T47D (cell line): ENCODE measurements around the gene ZDHHC16.
A peak's percentile ranks its signal among the peaks of the same experiment; 100 is the strongest.
"Not testable (repeated sequence)": the region's sequence is repeated elsewhere in the genome, so short reads cannot be mapped to it uniquely, and the experiment has no call there.

Experiments used
- DNase-seq, 2 experiments: peaks; one replicate each; pipeline versions ENCODE4 v3.0.0 to v3.0.0-alpha.2; 2011 to 2012; ENCODE audit warnings: low read depth in 1 of 2, low spot score in 1 of 2
- JUND ChIP-seq: IDR thresholded peaks from 2 replicates; pipeline ENCODE4 v1.6.1; 2012; ENCODE audit warnings: low read depth
- in situ Hi-C: cut with HindIII; loops from 2 replicates; pipeline ENCODE4 v1.10.0; 2016; ENCODE audit warnings: low sequenced_read_pairs, low pct_unique_long_range_greater_than_20kb

The ZDHHC16 gene

DNA sequence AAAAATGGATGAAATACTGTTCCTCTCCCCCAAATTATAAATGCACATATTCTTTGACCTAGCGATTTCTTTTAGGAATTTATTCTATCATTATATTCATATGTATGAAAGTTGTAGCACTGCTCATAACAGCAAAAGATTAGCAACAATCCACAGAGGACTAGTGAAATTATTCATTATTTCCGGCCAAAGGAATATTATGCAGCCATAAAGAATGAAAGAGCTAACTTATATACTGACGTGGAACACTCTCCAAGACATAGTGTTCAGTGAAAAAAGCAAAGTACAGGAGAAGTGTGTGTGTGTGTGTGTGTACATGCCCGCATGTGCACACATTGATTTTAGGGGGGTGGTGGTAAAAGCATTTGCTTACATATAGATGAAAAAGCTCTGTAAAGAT is 28.9 kb downstream of the ZDHHC16 start:
- no peak for DNase-seq
- no peak for TF ChIP-seq JUND
- in situ Hi-C loops = no loop called here

DNA sequence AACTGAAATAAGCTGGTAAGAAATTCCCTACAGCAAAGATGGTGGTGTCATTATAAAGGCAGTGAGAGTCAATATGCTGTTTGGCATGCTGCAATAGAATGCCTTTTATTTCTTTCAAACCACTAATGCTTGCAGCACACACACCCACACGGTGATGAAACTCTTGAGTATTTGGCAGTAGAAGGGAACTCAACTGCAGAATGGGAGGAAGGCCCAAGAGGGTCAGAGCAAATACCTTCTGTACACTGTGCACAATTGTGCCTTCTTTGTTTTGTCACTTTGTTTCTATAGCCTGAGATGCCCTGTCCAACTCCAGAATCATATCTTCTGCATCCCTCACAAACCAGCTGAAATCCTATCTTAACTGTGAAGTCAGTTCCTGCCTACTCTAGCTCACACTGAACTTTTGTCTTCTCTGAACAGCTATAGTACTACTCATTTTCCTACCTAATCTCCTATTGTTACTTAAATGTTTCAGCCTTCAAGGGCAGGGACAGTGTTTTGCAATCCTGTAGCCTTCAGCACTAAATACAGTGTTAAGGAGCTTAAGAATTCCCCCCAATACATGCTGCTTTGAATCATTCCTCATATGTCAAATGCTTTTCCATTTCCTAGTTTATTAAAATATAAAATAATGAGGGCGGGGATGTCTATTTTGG is 30.1 kb downstream of the ZDHHC16 start:
- in situ Hi-C loops = no loop called here

DNA sequence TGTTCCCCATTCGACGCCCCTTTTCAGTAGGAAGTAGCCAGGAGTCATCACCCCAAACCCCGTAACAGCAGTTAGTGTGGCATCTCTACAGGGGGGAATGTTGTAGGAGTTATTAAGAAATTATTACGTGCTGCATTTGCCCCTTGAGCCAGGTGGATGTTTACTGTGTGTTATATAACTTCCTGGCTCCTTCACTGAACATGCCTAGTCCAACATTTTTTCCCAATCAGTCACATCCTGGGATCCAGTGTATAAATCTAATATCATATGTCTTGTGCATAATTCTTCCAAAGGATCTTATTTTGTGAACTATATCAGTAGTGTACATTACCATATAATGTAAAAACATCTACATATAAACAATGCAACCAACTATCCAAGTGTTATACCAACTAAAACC is 33.4 kb downstream of the ZDHHC16 start:
- in situ Hi-C loops, DNase-seq: not testable (repeated sequence)

More for the DNA sequence above, 30.1 kb downstream of the ZDHHC16 start:
- TF ChIP-seq JUND = no peak
- no peak for DNase-seq

DNA sequence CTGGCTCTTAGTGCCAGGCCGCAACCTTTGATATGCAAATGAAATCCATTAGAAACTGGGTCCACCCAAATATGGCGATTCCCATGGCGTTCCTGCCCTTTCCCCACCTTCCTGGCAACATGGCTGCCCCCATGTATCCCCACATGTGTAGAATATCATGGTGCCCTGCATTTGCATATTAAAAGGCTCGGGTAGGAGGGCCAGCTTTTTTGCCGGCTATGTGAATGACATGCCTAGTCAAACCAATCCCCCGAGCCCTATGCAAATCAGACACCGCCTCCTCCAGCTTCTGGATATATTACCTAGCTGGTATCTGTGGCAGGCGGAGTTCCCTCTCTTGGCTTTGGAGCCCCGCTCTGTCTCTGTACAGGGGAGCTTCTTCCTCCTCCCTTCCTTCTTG is 34.0 kb downstream of the ZDHHC16 start:
- DNase-seq = peak in 1 of 2 experiments; percentile 58
- in situ Hi-C loops = no loop called here
- TF ChIP-seq JUND = no peak

DNA sequence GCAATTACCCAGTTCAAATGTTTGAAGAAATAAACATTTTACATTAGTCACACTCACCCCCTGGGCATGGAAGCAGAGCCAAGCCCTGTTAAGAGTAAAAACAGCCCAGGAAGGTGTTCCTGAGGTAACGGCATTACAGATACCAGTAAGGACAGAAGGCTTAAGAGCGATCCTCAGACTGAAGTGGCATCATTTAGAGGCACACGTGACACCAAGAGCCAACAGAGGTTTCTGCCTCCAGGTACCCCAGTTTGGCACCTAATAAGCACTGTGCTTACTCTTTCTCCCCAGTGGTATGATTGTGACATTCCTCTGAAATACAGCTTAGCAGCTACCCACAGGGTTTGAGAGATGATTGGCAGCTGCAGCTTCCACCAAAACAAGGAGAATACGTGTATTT is 35.1 kb downstream of the ZDHHC16 start:
- peak in 1 of 2 experiments; percentile 29 for DNase-seq
- no peak; the same call in 1 of the 2 replicates for TF ChIP-seq JUND
- in situ Hi-C loops = no loop called here

DNA sequence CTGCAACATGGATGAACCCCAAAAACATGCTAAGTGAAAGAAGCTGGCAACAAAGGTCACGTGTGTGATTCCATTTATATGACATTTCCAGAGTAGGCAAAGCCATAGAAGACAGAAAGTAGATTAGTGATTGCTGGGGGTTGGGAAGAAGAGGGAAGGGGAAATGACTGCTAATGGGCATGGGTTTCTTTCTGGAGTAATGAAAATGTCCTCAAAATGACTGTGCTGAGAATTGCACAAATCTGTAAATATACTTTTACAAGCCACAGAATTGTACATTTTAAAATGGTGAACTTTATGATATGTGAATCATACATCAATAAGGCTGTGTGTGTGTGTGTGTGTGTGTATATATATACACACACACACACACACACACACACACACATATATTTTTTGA is 36.4 kb downstream of the ZDHHC16 start:
- DNase-seq = no peak
- no peak for TF ChIP-seq JUND
- in situ Hi-C loops = no loop called here

DNA sequence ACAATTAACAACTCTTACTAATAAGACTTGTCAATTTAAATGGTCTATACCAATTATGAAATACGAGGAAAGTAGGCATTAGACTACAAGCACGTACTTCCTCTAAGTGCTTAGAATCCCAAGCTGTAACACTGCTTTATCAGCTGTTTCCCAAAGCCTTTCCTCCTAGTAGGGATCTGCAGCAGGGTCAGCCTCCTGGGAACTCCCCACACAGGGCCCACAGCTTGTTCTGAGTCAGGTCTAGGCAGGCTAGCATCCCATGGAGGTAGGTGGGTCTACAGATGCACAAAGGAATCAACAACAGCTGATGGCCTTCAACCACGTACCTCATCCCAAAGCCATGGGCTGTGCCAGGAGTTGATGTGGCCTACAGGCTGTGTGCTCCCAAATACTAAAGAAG is 37.5 kb downstream of the ZDHHC16 start:
- in situ Hi-C loops = no loop called here
- DNase-seq = no peak
- no peak for TF ChIP-seq JUND

DNA sequence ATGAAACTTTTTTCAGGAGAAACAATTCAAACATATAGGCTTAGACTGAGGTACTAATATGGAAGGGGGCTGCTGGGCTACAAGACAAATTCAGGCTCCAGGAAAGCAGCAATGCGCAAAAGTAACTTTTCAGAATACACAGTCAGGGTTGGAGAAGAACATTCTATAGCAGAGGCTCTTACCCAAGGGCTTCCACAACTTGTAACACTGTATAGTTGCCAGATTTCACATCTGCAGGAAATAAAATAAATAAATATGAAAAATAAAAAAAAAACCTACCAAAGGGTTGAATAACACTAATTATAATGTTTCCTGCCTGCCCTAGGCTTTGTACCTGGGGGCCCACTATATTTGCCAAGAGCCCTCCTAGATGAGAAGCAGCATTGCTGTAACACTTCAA is 37.9 kb downstream of the ZDHHC16 start:
- DNase-seq = no peak
- in situ Hi-C loops = no loop called here
- TF ChIP-seq JUND = no peak

DNA sequence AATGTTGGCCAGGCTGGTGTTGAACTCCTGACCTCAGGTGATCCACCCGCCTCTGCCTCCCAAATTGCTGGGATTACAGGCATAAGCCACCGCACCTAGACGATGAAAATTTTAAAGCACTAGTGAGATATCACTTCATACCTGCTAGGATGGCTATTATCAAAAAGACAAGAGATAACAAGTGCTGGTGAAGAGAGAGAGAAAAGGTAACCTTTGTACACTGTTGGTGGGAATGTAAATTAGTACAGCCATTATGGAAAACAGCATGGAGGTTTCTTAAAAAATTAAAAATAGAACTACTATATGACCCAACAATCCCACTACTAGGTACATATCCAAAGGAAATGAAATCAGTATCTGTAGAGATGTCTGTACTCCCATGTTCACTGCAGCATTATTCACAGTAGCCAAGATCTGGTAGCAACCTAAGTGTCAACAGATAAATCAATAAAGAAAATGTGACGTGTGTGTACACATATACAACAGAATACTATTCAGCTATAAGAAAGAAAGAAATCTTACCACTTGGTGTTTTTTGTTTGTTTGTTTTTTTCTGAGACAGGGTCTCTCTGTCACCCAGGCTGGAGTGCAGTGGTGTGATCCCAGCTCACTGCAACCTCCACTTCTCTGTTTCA is 39.8 kb downstream of the ZDHHC16 start:
- no peak for TF ChIP-seq JUND
- DNase-seq = no peak
- in situ Hi-C loops = no loop called here

DNA sequence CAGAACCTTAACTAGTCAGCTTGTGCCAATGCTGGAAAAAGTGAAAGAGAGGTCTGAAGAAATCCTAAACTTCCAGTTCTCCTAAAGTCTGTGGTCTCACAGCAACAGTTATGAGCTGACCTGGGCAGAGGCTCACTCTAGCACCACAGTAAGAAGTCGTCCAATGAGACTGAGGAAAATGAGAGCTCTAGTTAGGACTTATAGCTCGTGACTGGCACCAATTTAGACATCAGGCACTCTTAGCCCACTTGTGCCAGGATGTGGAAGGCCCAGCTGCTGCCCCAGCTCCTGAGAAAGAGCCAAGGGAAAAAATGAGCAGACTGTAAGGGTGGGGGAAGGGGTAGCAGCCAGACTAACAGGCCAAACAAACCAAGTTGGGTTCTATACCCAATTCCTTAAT is 44.6 kb downstream of the ZDHHC16 start:
- in situ Hi-C loops = no loop called here
- no peak for TF ChIP-seq JUND
- DNase-seq = no peak

DNA sequence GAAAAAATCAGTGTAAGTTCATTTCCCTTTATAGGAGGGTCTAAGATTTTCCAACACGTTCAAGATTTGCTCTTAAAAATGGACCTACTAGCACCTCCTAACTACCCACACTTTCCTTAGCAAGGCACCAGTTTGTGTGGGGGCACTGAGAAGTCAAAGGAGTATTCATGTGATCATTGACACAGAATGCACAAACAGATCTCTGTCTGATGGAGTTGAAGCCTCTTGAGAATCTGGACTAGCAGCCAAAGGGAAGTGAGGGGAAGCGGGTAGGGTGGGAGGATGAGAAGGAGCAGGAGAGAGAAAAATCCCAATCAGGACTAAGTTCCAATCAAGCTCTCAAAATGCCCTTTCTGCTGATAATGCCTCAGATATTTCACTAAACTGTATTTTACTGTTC is 48.2 kb downstream of the ZDHHC16 start:
- no peak for DNase-seq
- TF ChIP-seq JUND = no peak
- in situ Hi-C loops = no loop called here

DNA sequence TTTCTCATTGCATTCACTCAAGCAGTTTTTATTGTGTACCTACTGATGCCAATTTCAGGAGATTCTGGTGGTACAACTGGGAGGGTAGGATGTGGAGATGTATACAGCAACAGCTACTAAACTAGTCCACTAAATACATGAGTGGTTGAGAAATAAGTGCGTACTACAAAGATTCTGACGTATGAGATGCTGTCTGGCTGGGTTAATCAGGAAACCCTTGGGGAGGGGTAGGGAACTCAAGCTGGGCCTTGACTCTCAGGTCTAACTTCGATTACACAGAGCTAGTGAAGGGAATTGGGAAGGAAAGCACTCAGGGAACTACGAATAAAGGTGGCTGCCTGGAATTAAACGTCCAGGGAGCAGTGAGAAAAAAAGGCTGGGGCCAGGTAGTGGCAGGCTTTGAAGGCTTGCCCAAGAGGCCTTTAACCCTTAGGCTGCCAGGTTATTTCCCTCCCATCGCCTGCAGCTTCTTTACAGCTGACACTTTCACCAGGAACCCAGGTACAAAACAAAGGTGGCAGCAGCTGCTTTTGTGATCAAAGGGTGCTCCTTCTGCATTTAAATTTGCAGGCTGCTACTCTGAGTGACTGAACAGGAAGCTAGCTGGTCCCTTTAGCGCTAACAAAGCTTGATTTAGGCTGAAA is 49.0 kb downstream of the ZDHHC16 start:
- in situ Hi-C loops = no loop called here
- no peak for TF ChIP-seq JUND
- no peak for DNase-seq

DNA sequence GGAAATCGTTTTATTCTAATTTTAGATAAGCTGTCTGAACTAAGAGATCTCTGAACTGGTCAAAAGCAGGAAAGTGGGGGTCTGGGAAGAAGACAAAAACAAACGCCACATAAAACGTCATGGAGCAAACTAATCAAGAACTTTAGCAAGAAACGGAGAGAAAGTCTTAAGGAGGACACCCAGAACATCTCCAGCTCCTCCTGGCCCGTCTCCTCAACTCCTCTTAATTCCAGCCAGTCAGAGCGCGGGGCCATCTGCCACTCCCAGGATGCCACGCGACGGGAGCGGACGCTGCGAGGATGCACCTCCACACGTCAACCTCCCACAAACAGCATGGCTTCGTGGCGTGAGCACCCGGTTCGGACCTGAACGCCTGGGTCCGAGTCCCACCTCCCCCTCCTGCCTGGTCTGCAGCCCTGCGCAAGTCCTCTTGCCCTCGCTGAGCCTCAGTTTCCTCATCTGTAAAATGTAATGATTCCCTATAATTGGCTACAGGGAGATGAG is 51.6 kb downstream of the ZDHHC16 start:
- peak; percentile 88 to 93 for DNase-seq
- no peak for TF ChIP-seq JUND
- in situ Hi-C loops = no loop called here
